Transverse colon (tissue), 3 donors: ENCODE results near the gene DCAF12.

Experiments used
- POLR2A ChIP-seq: fragments of 450-650 bp; IDR thresholded peaks from one replicate; pipeline ENCODE4 v1.6.1; 2016; ENCODE audit warnings: antibody characterized with exemption, mild to moderate bottlenecking, moderate library complexity
- POLR2AphosphoS5 ChIP-seq, 3 donors: sonication (generic); formaldehyde crosslinking; IDR thresholded peaks; one replicate each; pipeline ENCODE4 v1.6.1; 2016; ENCODE audit warnings: antibody characterized with exemption in 3 of 3

- no peak for TF ChIP-seq POLR2A
- TF ChIP-seq POLR2AphosphoS5 (IDR thresholded peaks at IDR 0.05): no peak
These were observed 49.6 kb upstream of the DCAF12 start for GRCh38 chr9:34176089-34176488.
